ENCODE data around the gene FOS.
"Not testable (repeated sequence)": the region's sequence is repeated elsewhere in the genome, so short reads cannot be mapped to it uniquely, and the experiment has no call there.

The FOS gene

DNA sequence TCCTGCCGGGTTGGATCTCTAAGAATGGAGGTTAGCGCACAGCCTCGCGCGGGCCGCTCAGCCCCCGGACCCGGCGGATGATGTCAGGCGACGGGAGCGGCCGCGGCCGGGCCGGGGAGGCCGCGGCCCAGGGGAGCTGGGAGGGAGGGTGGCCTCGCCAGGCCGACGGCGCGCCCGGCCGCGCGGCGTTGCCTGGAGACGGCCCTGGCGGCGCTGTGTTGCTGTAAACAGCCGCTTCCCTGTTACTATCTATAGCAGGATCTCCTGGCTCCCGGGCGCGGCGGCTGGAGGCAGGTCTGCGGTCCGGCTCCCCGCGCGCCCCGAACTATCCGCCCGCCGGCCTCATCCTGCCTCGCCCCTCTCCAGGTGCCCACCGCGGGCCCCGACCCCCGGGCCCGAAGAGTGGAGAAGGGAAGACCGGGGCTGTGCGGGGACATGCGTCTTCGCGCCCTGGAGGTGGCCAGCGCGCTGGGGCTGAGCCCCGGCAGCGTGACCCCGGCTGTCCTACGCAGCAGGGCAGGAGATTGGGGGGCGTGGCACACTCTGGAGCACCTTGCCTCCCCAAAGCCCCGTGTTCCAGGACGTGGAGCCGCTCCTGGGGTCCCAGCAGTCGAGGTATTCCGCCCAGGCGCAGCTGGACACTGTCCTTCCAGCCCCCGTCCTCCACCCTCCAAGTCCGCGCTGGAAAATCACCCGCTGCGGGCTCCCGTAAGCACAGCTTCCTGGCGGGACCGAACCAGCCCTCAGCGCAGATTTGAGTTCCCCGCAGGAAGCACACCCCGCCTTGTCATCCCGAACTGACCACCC, 1.4 kb upstream of the FOS start:
- peak in 1 of 2 donors; percentile 56 for DNase-seq (ENCODE audit: low read depth in 2 of 2)

DNA sequence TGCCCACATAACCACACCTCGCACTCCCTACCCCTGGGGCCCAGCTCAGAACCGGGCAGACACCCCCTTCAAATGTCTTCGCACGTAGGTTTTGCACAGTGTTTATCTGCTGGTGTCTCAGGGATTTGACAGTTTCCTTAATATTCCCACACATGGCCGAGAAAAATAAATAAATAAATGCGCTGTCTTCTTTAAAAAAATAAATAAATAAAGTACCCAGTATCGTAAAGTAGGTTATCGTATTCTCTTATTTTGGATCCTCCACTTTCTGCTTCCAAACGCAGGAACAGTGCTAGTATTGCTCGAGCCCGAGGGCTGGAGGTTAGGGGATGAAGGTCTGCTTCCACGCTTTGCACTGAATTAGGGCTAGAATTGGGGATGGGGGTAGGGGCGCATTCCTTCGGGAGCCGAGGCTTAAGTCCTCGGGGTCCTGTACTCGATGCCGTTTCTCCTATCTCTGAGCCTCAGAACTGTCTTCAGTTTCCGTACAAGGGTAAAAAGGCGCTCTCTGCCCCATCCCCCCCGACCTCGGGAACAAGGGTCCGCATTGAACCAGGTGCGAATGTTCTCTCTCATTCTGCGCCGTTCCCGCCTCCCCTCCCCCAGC, 710 bp upstream of the FOS start:
- DNase-seq (ENCODE audit: low read depth in 2 of 2) = no peak

DNA sequence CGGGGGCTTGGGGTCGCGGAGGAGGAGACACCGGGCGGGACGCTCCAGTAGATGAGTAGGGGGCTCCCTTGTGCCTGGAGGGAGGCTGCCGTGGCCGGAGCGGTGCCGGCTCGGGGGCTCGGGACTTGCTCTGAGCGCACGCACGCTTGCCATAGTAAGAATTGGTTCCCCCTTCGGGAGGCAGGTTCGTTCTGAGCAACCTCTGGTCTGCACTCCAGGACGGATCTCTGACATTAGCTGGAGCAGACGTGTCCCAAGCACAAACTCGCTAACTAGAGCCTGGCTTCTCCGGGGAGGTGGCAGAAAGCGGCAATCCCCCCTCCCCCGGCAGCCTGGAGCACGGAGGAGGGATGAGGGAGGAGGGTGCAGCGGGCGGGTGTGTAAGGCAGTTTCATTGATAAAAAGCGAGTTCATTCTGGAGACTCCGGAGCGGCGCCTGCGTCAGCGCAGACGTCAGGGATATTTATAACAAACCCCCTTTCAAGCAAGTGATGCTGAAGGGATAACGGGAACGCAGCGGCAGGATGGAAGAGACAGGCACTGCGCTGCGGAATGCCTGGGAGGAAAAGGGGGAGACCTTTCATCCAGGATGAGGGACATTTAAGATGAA, 630 bp downstream of the FOS start:
- DNase-seq (ENCODE audit: low read depth in 2 of 2) = peak; percentile 39

DNA sequence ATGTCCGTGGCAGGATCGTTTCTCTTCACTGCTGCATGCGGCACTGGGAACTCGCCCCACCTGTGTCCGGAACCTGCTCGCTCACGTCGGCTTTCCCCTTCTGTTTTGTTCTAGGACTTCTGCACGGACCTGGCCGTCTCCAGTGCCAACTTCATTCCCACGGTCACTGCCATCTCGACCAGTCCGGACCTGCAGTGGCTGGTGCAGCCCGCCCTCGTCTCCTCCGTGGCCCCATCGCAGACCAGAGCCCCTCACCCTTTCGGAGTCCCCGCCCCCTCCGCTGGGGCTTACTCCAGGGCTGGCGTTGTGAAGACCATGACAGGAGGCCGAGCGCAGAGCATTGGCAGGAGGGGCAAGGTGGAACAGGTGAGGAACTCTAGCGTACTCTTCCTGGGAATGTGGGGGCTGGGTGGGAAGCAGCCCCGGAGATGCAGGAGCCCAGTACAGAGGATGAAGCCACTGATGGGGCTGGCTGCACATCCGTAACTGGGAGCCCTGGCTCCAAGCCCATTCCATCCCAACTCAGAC, 1.2 kb downstream of the FOS start:
- DNase-seq (ENCODE audit: low read depth in 2 of 2) = no peak

DNA sequence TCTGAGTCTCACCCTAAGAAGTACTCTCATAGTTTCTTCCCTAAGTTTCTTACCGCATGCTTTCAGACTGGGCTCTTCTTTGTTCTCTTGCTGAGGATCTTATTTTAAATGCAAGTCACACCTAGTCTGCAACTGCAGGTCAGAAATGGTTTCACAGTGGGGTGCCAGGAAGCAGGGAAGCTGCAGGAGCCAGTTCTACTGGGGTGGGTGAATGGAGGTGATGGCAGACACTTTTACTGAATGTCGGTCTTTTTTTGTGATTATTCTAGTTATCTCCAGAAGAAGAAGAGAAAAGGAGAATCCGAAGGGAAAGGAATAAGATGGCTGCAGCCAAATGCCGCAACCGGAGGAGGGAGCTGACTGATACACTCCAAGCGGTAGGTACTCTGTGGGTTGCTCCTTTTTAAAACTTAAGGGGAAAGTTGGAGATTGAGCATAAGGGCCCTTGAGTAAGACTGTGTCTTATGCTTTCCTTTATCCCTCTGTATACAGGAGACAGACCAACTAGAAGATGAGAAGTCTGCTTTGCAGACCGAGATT, 1.7 kb downstream of the FOS start:
- no peak for DNase-seq (ENCODE audit: low read depth in 2 of 2)

DNA sequence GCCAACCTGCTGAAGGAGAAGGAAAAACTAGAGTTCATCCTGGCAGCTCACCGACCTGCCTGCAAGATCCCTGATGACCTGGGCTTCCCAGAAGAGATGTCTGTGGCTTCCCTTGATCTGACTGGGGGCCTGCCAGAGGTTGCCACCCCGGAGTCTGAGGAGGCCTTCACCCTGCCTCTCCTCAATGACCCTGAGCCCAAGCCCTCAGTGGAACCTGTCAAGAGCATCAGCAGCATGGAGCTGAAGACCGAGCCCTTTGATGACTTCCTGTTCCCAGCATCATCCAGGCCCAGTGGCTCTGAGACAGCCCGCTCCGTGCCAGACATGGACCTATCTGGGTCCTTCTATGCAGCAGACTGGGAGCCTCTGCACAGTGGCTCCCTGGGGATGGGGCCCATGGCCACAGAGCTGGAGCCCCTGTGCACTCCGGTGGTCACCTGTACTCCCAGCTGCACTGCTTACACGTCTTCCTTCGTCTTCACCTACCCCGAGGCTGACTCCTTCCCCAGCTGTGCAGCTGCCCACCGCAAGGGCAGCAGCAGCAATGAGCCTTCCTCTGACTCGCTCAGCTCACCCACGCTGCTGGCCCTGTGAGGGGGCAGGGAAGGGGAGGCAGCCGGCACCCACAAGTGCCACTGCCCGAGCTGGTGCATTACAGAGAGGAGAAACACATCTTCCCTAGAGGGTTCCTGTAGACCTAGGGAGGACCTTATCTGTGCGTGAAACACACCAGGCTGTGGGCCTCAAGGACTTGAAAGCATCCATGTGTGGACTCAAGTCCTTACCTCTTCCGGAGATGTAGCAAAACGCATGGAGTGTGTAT, 2.4 kb downstream of the FOS start:
- DNase-seq (ENCODE audit: low read depth in 2 of 2) = no peak

DNA sequence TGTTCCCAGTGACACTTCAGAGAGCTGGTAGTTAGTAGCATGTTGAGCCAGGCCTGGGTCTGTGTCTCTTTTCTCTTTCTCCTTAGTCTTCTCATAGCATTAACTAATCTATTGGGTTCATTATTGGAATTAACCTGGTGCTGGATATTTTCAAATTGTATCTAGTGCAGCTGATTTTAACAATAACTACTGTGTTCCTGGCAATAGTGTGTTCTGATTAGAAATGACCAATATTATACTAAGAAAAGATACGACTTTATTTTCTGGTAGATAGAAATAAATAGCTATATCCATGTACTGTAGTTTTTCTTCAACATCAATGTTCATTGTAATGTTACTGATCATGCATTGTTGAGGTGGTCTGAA, 3.0 kb downstream of the FOS start:
- no peak for DNase-seq (ENCODE audit: low read depth in 2 of 2)

DNA sequence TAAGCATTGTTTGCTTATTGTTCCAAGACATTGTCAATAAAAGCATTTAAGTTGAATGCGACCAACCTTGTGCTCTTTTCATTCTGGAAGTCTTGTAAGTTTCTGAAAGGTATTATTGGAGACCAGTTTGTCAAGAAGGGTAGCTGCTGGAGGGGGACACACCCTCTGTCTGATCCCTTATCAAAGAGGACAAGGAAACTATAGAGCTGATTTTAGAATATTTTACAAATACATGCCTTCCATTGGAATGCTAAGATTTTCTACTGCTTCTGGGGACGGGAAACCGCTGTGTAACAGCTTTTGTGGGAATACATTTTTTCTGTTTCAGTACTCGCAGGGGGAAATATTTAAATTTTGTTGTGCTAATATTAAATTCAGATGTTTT, 3.5 kb downstream of the FOS start:
- no peak for DNase-seq (ENCODE audit: low read depth in 2 of 2)

DNA sequence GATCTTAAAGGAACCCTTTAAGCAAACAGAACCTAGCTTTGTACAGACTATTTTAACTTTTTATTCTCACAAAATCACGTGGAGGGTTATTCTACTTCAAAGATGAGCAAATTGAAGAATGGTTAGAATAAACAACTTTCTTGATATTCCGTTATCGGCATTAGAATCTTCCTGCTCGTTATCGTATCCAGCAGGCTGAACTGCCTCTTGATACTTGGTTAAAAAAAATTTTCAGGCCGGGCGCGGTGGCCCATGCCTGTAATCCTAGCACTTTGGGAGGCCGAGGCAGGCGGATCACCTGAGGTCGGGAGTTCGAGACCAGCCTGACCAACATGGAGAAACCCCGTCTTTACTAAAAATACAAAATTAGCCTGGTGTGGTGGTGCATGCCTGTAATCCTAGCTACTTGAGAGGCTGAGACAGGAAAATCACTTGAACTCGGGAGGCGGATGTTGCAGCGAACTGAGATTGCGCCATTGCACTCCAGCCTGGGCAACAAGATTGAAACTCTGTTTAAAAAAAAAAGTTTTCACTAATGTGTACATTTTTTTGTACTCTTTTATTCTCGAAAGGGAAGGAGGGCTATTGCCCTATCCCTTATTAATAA, 4.0 kb downstream of the FOS start:
- not testable (repeated sequence) for DNase-seq (ENCODE audit: low read depth in 2 of 2)

DNA sequence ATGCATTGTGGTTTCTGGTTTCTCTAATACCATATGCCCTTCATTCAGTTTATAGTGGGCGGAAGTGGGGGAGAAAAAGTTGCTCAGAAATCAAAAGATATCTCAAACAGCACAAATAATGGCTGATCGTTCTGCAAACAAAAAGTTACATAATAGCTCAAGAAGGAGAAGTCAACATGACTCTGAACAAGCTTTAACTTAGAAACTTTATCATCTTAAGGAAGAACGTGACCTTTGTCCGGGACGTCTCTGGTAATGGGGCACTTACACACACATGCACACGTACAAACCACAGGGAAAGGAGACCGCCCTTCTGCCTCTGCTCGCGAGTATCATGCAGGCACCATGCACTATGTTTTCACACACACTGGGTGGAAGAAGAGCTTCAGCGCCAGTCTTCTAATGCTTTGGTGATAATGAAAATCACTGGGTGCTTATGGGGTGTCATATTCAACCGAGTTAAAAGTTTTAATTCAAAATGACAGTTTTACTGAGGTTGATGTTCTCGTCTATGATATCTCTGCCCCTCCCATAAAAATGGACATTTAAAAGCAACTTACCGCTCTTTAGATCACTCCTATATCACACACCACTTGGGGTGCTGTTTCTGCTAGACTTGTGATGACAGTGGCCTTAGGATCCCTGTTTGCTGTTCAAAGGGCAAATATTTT, 4.7 kb downstream of the FOS start:
- no peak for DNase-seq (ENCODE audit: low read depth in 2 of 2)

DNA sequence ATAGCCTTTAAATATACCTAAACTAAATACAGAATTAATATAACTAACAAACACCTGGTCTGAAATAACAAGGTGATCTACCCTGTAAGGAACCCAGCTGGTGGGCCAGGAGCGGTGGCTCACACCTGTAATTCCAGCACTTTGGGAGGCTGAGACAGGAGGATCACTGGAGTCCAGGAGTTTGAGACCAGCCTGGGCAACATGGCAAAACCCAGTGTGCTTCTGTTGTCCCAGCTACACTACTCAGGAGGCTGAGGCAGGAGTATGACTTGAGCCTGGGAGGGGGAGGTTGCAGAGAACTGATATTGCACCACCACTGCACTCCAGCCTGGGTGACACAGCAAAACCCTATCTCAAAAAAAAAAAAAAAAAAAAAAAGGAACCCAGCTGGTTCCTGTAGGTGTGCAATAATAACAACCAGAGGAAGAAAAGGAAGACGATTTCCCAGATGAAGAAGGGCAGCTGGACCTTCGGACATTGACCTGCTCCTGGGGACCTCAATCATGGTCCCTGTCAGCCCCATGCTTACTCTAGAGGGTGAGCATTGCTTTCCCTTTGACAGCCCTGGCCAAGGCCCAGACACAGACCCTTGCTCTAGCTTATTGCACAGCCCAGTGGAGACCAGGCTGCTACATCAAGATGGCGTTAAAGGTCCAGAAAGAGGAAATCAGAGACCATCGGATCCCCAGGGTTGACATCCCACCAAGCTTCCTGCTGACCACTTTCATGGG, 5.4 kb downstream of the FOS start:
- DNase-seq (ENCODE audit: low read depth in 2 of 2) = no peak

DNA sequence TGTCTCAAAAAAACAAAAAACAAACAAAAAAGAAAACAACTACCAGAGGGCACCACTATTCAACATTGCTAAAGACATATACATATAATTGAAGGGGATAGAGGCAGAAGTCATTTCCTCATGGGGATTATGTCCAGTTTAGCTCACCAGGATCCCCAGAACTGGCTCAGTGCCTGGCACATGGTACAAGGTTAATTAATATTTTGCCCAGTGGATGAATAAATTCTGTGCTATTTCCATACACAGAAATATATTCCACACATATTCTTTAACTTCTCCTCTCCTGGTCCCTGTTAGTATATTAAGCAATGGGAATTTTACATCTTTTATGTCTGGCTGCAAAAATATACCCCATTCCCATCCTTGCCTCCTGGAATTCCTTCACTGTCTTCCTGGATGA, 6.7 kb downstream of the FOS start:
- DNase-seq (ENCODE audit: low read depth in 2 of 2) = no peak

DNA sequence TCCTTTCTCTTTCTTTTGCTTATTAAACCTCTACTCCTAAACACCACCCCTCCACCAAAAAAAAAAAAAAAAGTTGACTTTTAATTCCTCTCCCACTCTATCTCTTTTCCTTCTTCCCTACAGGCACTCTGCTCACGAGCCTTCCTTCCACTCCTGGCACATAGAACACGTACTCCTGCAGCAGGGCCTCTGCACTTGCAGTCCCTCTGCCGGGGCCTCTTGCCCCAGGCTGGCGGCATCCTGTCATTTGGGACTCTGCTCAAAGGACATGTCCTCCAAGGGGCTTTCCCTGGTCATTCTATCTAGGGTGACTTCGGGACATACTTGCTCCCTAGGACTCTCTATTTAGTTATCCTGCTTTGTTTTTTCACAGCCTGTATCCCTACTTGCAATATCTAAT, 7.7 kb downstream of the FOS start:
- no peak for DNase-seq (ENCODE audit: low read depth in 2 of 2)

DNA sequence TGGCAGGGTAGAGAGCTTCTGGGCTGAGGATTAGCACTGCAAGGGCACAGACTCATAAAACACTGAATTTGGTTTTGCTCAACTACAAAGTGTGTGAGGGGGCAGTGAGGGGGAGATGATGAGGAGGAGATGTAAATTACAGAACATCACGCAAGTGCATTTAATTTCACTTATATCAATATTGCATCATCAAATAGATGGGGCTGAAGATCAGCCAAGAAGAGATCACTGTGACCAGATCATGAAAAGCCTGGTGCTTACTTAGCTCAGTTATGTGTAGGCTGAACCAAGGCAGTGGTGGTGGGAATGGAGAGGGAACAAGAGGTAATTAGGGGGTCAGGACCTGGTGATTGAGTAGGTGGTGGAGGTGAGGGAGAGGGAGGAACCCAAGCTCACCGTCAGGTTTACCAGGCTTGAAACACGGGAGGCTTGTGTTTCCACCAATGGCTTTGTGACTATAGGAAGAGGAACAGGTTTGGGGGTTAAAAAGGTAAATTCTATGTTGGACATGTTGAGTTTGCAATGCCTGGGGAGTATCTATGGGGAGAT, 11.3 kb downstream of the FOS start:
- DNase-seq (ENCODE audit: low read depth in 2 of 2) = no peak

DNA sequence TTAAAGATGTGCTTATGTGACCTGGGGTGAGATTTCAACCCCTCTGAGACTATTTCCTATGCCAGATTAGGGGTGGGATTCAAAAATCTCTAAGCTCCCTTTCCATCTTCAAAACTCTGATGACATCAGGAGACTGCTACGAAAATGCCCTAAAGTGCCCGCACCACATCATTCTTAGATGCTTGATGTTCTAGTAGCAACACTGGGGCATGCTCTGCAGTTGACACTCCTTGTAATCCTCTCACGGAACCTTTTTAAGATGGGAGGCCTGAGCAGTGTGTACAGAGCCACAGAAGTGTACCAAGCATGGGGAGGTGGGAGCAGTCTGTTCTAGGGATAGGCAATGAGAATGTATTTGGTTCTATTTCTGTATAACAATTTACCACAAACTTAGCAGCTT, 12.2 kb downstream of the FOS start:
- no peak for DNase-seq (ENCODE audit: low read depth in 2 of 2)

DNA sequence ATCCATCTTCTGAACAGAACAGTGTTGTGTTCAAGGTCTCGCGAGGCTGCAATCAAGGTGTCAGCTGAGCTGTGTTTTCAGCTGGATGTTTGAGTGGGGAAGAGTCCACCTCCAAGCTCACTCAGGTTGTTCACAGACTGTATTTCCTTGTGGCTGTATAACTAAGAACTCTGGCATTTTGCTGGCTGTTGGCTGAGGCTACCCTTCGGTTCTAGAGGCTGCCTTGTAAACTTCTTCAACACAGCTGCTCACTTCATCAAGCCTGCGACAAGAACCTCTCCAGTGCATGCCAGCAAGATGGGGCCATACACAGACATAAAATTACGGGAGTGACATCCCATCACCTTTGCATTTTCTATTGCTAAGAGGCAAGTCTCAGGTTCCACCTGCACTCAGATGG, 12.7 kb downstream of the FOS start:
- DNase-seq (ENCODE audit: low read depth in 2 of 2) = no peak

DNA sequence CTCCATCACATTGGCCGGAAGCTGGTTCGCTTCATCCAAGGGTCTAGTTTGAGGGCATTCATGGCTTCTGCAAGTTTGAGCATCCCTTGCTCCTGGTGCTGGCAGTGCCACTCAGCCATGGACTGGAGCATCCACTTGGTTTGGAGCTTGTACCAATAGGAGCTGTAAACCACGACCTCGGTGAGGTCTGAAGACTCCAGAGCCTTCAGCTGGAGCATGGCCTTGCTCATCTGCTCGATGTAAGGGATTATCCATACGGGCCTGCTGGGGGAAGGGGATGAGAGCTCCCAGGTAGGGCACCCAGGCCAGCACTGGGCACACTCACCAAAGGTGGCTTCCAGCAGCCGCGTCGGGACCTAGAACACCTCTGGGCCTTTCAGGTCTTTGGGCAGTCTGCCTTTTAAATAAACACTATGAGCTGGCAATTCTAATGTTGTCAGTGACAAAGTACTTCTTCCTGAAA, 13.5 kb downstream of the FOS start:
- no peak for DNase-seq (ENCODE audit: low read depth in 2 of 2)

DNA sequence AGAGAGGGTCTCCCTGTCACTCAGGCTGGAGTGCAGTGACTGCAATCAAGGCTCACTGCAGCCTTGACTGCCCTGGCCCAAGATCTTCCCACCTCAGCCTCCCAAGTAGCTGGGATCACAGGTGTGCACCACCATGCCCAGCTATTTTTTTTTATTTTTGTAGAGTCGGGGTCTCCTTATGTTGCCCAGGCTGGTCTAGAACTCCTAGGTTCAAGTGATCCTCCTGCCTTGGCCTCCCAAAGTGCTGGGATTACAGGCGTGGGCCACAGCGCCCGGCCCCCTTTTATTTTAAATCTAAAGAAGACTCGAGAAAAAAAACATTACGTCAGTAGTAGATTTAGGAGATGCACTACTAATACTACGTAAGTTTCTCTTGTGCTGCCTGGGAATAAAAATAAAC, 14.3 kb downstream of the FOS start:
- DNase-seq (ENCODE audit: low read depth in 2 of 2) = no peak

DNA sequence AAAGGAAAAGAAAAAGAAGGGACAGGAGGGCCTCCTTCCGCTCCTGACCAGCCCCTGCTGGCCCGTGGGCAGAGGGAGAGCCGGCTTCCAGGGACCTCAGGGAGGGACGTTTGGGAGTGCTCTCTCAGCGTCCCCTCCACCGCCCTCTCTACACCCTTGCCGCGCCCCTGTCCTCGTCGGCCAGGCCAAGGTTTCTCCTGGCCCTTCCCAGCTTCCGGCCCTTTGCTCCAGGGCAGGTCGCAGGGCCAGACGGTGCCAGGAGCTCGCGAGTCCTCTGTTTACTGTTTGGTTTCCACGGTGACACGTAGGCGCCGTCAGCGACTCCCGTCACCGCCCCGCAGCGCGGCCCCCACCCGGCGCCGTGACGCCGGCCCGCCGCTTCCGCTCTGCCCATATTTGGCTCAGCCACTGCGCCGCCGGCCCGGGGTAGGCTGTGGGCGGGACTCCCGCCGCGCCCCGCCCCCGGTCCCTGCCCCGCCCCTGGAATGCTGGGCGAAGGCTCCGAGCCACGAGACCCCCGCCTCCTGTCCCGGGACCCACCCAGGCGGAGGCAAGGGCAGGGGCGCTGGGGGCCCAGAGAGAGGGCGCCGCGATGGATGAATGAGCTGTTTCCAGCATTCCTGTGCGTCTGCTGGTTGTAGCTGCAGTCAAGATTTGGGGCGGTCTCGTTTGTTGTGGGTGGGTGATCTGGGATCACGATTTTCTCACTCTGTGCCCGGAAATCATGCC, 15.5 kb downstream of the FOS start:
- peak; percentile 82 to 91 for DNase-seq (ENCODE audit: low read depth in 2 of 2)

All from stimulated activated CD8-positive, alpha-beta memory T cell treated with anti-CD3 and anti-CD28 coated beads, Interleukin-7, amount 100 ng/mL, for 4 hours (primary cell).